KMS-11 (cell line): ENCODE data around the gene CRAT.

Experiments
- H2AFZ ChIP-seq: fragments of 200-600 bp; sonication (generic); 2 replicates; pipeline ENCODE4 v1.6.1; 2016; ENCODE audit warnings: antibody characterized with exemption, mixed run types, low read depth
- H3K27ac ChIP-seq: fragments of 200-600 bp; sonication (generic); 2 replicates; pipeline ENCODE4 v1.6.1; 2016; ENCODE audit warnings: mild to moderate bottlenecking, mixed run types
- H3K27me3 ChIP-seq: fragments of 200-600 bp; sonication (generic); 2 replicates; pipeline ENCODE4 v1.6.1; 2017; ENCODE audit warnings: mild to moderate bottlenecking, low read depth, mixed run types, moderate library complexity; ENCODE audit not compliant: insufficient read depth
- H3K36me3 ChIP-seq: fragments of 200-600 bp; sonication (generic); 2 replicates; pipeline ENCODE4 v1.6.1; 2017; ENCODE audit warnings: mild to moderate bottlenecking, mixed run types; ENCODE audit not compliant: insufficient read depth
- H3K4me1 ChIP-seq: fragments of 200-600 bp; sonication (generic); 2 replicates; pipeline ENCODE4 v1.6.1; 2016; ENCODE audit warnings: mild to moderate bottlenecking, low read depth, mixed run types; ENCODE audit not compliant: poor library complexity, severe bottlenecking
- H3K4me2 ChIP-seq: fragments of 200-600 bp; sonication (generic); 2 replicates; pipeline ENCODE4 v1.7.0; 2016; ENCODE audit warnings: mild to moderate bottlenecking, mixed run types
- H3K4me3 ChIP-seq: fragments of 200-600 bp; sonication (generic); IDR thresholded peaks from 2 replicates; pipeline ENCODE4 v1.6.1; 2017; ENCODE audit warnings: low read depth, low read length, mixed read lengths; ENCODE audit not compliant: insufficient read depth
- H3K79me2 ChIP-seq: fragments of 200-600 bp; sonication (generic); 2 replicates; pipeline ENCODE4 v1.6.1; 2016; ENCODE audit warnings: low read depth, mixed run types; ENCODE audit not compliant: insufficient read depth
- H3K9ac ChIP-seq: fragments of 200-600 bp; sonication (generic); 2 replicates; pipeline ENCODE4 v1.6.1; 2016; ENCODE audit warnings: mild to moderate bottlenecking, mixed run types
- H4K20me1 ChIP-seq: fragments of 200-600 bp; sonication (generic); 2 replicates; pipeline ENCODE4 v1.6.1; 2016; ENCODE audit warnings: mild to moderate bottlenecking, mixed run types; ENCODE audit not compliant: insufficient read depth
- TF ChIP-seq, protein P1 (sequence below): fragments of 200-600 bp; sonication (generic); conservative IDR thresholded peaks from 2 replicates; pipeline ENCODE4 v1.6.1; 2017; ENCODE audit warnings: low read depth, mild to moderate bottlenecking, antibody characterized with exemption, low read length, moderate library complexity, mixed read lengths

The CRAT gene

DNA sequence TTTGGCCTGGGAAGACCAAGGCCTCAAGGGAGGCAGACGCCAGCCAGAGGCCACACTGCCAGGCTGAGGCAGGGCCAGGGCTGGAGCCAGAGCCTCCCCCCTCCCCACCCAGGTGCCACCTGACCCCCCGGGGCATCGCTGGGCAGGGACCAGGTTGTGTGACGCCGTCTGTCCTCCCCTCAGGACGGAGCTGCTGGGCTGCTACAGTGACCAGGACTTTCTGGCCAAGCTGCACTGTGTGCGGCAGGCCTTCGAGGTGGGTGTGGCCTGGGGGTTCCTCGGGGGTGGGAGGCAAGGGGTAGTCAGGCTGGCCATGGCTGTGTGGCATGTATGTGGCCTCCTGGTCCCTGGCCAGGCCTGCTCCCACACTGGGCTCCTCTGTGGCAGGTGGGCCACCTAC is 47.5 kb downstream of the CRAT start:
- TF ChIP-seq, protein P1, sequence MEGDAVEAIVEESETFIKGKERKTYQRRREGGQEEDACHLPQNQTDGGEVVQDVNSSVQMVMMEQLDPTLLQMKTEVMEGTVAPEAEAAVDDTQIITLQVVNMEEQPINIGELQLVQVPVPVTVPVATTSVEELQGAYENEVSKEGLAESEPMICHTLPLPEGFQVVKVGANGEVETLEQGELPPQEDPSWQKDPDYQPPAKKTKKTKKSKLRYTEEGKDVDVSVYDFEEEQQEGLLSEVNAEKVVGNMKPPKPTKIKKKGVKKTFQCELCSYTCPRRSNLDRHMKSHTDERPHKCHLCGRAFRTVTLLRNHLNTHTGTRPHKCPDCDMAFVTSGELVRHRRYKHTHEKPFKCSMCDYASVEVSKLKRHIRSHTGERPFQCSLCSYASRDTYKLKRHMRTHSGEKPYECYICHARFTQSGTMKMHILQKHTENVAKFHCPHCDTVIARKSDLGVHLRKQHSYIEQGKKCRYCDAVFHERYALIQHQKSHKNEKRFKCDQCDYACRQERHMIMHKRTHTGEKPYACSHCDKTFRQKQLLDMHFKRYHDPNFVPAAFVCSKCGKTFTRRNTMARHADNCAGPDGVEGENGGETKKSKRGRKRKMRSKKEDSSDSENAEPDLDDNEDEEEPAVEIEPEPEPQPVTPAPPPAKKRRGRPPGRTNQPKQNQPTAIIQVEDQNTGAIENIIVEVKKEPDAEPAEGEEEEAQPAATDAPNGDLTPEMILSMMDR = no peak
- H3K36me3 ChIP-seq = no peaks in the 10 kb centered on the region
- no peak overlapping the region for H3K27ac ChIP-seq
- no peak overlapping the region for H3K4me3 ChIP-seq
- no peak overlapping the region for H3K4me2 ChIP-seq
- no peak overlapping the region for H3K9ac ChIP-seq
- H2AFZ ChIP-seq = no peak overlapping the region
- H4K20me1 ChIP-seq = no peaks in the 10 kb centered on the region
- H3K4me1 ChIP-seq = no peaks in the 10 kb centered on the region
- no peaks in the 10 kb centered on the region for H3K27me3 ChIP-seq
- H3K79me2 ChIP-seq = no peaks in the 10 kb centered on the region

DNA sequence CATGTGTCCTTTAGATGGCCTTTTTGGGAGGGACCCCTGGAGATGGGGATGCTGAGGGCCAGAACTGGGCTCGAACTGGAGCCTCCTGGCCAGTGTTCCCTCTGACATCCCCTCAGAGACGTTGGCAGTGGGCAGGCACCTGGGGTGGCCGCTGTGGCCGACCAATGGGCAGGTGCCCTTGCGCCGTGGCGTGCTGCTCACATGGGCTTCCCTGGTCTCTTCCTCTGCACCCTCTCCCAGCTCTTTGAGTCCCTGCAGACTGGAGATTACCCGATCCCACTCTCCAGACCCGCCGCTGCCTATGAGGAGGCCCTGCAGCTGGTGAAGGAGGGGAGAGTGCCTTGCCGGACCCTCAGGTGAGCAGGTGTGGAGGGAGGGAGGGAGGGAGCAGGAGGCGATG is 49.6 kb downstream of the CRAT start:
- Histone ChIP-seq H3K27ac (no peak overlapping the region), H3K4me1 (no peaks in the 10 kb centered on the region), H3K36me3 (no peaks in the 10 kb centered on the region), H4K20me1 (no peaks in the 10 kb centered on the region), H2AFZ (no peak overlapping the region), H3K27me3 (no peaks in the 10 kb centered on the region), H3K79me2 (no peaks in the 10 kb centered on the region), H3K9ac (no peak overlapping the region), H3K4me3 (no peak overlapping the region), H3K4me2 (no peak overlapping the region)
- TF ChIP-seq, protein P1 = no peak

DNA sequence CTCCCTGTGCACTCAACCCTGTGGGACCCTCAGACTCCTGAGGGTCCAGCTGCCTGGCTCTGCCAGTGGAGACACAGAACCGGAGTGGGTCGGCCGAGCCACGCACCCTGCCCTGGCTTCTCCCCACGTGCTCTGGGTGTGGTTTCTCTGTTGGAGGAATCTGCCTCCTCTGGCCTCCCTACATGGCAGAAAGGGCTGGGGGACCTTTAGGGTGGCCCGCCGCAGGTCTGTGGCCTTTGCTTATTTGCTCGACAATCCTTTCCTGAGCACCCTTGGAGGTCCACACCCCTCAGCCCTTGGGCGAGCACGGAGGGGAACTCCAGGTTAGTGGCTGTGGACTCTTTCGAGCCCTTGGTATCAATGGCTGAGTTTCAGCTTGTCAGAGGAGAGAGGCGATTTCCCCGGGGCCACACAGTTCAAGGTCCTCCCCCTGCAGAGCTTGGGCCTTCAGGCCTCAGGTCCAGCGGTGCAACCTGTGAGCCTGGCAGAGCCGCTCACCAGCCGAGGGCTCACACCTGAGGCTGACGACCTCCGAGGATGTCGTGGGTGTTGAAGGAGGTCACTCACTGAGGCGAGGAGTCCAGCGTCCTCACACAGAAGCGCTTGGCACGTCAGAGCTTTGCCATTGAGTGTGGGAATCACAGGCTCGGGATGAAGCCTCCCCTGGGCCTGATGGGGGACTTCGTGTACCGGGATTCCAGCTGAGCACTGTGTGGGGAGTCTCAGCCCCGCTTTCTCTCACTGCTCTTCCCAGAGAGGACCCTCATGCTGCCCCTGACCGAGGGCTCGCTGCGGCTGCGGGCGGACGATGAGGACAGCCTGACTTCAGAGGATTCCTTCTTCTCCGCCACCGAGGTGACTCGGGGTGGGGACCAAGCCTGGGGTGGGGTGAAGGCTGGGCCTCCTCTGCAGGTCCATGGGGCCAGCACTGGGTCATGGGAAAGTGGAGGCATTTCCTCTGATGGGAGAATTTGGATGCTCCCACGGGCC is 50.5 kb downstream of the CRAT start:
- Histone ChIP-seq H3K27ac (no peak overlapping the region), H3K79me2 (no peaks in the 10 kb centered on the region), H3K9ac (no peak overlapping the region), H3K36me3 (no peaks in the 10 kb centered on the region), H3K27me3 (no peaks in the 10 kb centered on the region), H3K4me3 (no peak overlapping the region), H3K4me2 (no peak overlapping the region), H2AFZ (no peak overlapping the region), H4K20me1 (no peaks in the 10 kb centered on the region), H3K4me1 (no peaks in the 10 kb centered on the region)
- TF ChIP-seq, protein P1 = no peak

DNA sequence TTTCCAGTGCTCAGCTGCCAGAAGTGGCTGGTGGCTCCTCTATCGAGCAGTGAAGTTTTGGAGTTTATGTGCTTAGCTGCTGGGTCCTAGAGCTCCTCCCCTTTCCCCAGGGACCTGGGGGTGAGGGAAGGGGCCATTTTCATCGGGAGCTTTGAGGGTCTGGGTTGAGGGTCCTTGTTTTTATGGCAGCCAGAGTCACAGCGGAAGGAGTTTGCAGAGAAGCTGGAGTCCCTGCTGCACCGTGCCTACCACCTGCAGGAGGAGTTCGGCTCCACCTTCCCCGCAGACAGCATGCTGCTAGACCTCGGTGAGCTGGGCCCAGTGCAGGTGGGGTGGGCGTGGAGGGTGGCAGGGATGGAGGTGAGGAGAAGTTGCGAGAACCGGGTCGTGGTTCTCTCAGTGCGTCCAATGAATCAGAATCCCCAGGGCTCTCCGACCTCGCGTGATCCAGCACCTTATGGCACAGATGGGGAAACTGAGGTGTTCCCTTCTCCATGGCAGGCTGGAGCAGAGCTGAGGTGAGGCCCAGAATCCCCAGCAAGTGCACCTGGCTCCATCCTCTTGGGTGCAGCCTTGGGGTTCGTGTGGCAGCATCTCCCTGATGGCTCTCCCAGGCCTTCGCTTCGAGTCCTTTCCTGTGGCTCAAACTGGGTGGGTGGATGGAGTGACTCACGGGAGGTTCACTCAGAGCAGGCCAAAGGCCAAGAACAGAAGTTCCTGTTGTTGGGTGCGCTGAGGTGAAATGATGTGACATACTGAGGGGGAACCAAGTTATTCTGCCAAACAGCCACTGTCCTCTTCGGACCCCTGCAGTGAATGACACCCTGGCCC is 51.4 kb downstream of the CRAT start:
- H3K27me3 ChIP-seq = no peaks in the 10 kb centered on the region
- no peak overlapping the region for H3K4me3 ChIP-seq
- H3K4me1 ChIP-seq = no peaks in the 10 kb centered on the region
- H3K9ac ChIP-seq = no peak overlapping the region
- H4K20me1 ChIP-seq = no peaks in the 10 kb centered on the region
- no peaks in the 10 kb centered on the region for H3K79me2 ChIP-seq
- H3K4me2 ChIP-seq = no peak overlapping the region
- TF ChIP-seq, protein P1 = no peak
- no peaks in the 10 kb centered on the region for H3K36me3 ChIP-seq
- H2AFZ ChIP-seq = no peak overlapping the region
- H3K27ac ChIP-seq = no peak overlapping the region
